HEK293 (cell line): ENCODE results near the gene RPN2.
"Not testable (repeated sequence)": the region's sequence is repeated elsewhere in the genome, so short reads cannot be mapped to it uniquely, and the experiment has no call there.

Experiments used
- CTCF ChIP-seq: fragments of 450-650 bp; formaldehyde crosslinking; IDR thresholded peaks from 2 replicates; pipeline ENCODE4 v1.5.1; 2016; ENCODE audit warnings: missing biosample characterization, missing genetic modification characterization
- ZNF518A ChIP-seq: fragments of 450-650 bp; formaldehyde crosslinking; conservative IDR thresholded peaks from 2 replicates; pipeline ENCODE4 v1.5.1; 2016; ENCODE audit warnings: low read depth, missing biosample characterization, missing genetic modification characterization
- ZSCAN30 ChIP-seq: fragments of 450-650 bp; IDR thresholded peaks from 2 replicates; pipeline ENCODE4 v1.5.1; 2018; ENCODE audit warnings: missing biosample characterization, mild to moderate bottlenecking, missing genetic modification characterization, moderate library complexity

- TF ChIP-seq ZNF518A, ZSCAN30, CTCF (tag by site-specific recombination): not testable (repeated sequence)
Measured at GRCh38 chr20:37150864-37151263, 28.3 kb upstream of the RPN2 start.
